T-cell (primary cell): Measurements from ENCODE around the gene HSPA4. TPM values are rescaled to one million over a fixed set of nuclear protein-coding genes. Genes with fewer than 3 reads are reported as not detected.

Source experiments
- ATAC-seq, 4 experiments: fragments of 200-7000 bp in 3 of 4; fragments of 150-1000 bp in 1 of 4; cut with Tn5 transposase; replicated peaks in 1 of 4; 1 replicate in 3 of 4; 2 replicates in 1 of 4; pipeline ENCODE4 v1.10.0; 2021; ENCODE audit warnings: moderate library complexity in 3 of 4, mild to moderate bottlenecking in 2 of 4, moderate number of reproducible peaks in 1 of 4
- CTCF ChIA-PET, 2 donors: fragments of 300-600 bp; sonication (Branson Sonifier 250); formaldehyde crosslinking; loops; one replicate each; lab custom pipeline; 2022; ENCODE audit warnings: antibody characterized with exemption in 2 of 2; lab: Charles Lee
- POLR2A ChIA-PET, 2 donors: fragments of 300-600 bp; sonication (Branson Sonifier 250); formaldehyde crosslinking; loops; one replicate each; lab custom pipeline; 2022; ENCODE audit warnings: antibody characterized with exemption in 2 of 2; lab: Charles Lee
- DNase-seq, 35 experiments: peaks; one replicate each; pipeline versions ENCODE4 v3.0.0 to v3.0.0-alpha.2; 2013 to 2023
- H3K27ac ChIP-seq: one replicate; pipeline ENCODE4 v1.5.1; 2013; ENCODE audit warnings: low read length
- H3K27me3 ChIP-seq, 2 experiments: replicated peaks in 1 of 2; 1 replicate in 1 of 2; 2 replicates in 1 of 2; pipeline versions ENCODE4 v1.6.1 to v1.7.0; 2013; ENCODE audit warnings: low read length in 1 of 2, mixed read lengths in 1 of 2; ENCODE audit not compliant: control insufficient read depth in 2 of 2, insufficient read depth in 2 of 2; ENCODE audit errors: extremely low read depth in 1 of 2
- H3K36me3 ChIP-seq, 2 donors: 1 replicate in 1 of 2; 2 replicates in 1 of 2; pipeline versions ENCODE4 v1.6.1 to v1.7.0; 2013; ENCODE audit warnings: low read length in 1 of 2; ENCODE audit not compliant: control insufficient read depth in 2 of 2, insufficient read depth in 1 of 2; ENCODE audit errors: extremely low read depth in 1 of 2
- H3K4me1 ChIP-seq, 2 experiments: 1 replicate in 1 of 2; 2 replicates in 1 of 2; pipeline versions ENCODE4 v1.6.1 to v1.7.0; 2013; ENCODE audit warnings: low read length in 2 of 2, mixed read lengths in 1 of 2; ENCODE audit not compliant: insufficient read depth in 2 of 2, control insufficient read depth in 1 of 2; ENCODE audit errors: extremely low read depth in 1 of 2
- H3K4me3 ChIP-seq, 2 donors: 1 replicate in 1 of 2; 2 replicates in 1 of 2; pipeline versions ENCODE4 v1.5.1 to v1.7.0; 2013; ENCODE audit warnings: mild to moderate bottlenecking in 2 of 2, low read length in 1 of 2, moderate library complexity in 1 of 2; ENCODE audit not compliant: control insufficient read depth in 1 of 2; ENCODE audit errors: extremely low read depth in 1 of 2
- H3K9me3 ChIP-seq: 2 replicates; pipeline ENCODE4 v1.7.0; 2013
- H3K27ac Mint-ChIP-seq, 2 donors: one replicate each; pipeline ENCODE4 v1.8.0; 2020 to 2021; ENCODE audit warnings: mild to moderate bottlenecking in 2 of 2, mixed read lengths in 2 of 2
- H3K27me3 Mint-ChIP-seq, 2 donors: one replicate each; pipeline ENCODE4 v1.8.0; 2021 to 2022; ENCODE audit warnings: mixed read lengths in 2 of 2
- H3K36me3 Mint-ChIP-seq: one replicate; pipeline ENCODE4 v1.8.0; 2021; ENCODE audit warnings: mixed read lengths
- H3K4me1 Mint-ChIP-seq, 3 donors: one replicate each; pipeline ENCODE4 v1.8.0; 2020 to 2022; ENCODE audit warnings: mixed read lengths in 3 of 3, mild to moderate bottlenecking in 1 of 3
- H3K4me3 Mint-ChIP-seq, 3 donors: one replicate each; pipeline ENCODE4 v1.8.0; 2020 to 2022; ENCODE audit warnings: mild to moderate bottlenecking in 3 of 3, mixed read lengths in 3 of 3, moderate library complexity in 3 of 3
- H3K9me3 Mint-ChIP-seq, 3 donors: one replicate each; pipeline ENCODE4 v1.8.0; 2020 to 2022; ENCODE audit warnings: mixed read lengths in 3 of 3
- WGBS: methylation state at CpG from one replicate; pipeline ENCODE4 v1.1.5; 2013; ENCODE audit warnings: missing lambda C conversion rate; ENCODE audit not compliant: insufficient coverage; 5-methylcytosine and 5-hydroxymethylcytosine counted together
- total RNA-seq, 35 experiments: library from RNA in 6 of 35; stranded (reverse) in 6 of 35; fragments of 120-200 nt in 1 of 35; gene quantifications; one replicate each; pipeline versions ENCODE4 v1.2.1 to v1.2.4 and lab custom pipeline; 2013 to 2026

The HSPA4 gene
- total RNA-seq, 5 donors from 2014 or later (not counting 1 experiment from before 2014, with no cell fraction given): 47.0 to 55.3 (median 48.1) TPM

GRCh38 chr5:133047404-133047803, 4.4 kb upstream of the HSPA4 start:
- Mint-ChIP-seq H3K4me3 (no peak overlapping the region), H3K9me3 (no peaks in the 10 kb centered on the region), H3K36me3 (no peaks in the 10 kb centered on the region), H3K27ac (no peak overlapping the region), H3K4me1 (peaks cover 19 to 24% (median 20%) of the 10 kb centered on the region in 3 donors), H3K27me3 (no peaks in the 10 kb centered on the region)
- DNase-seq (no peak), ATAC-seq (no peak)
- ChIA-PET POLR2A (no interaction called here), CTCF (no interaction called here)
- Histone ChIP-seq H3K27me3 (peaks cover 0 to 3% of the 10 kb centered on the region in 2 experiments), H3K36me3 (no peaks in the 10 kb centered on the region), H3K27ac (no peak overlapping the region), H3K4me3 (no peak overlapping the region), H3K4me1 (peaks cover 11 to 13% of the 10 kb centered on the region in 2 experiments), H3K9me3 (no peaks in the 10 kb centered on the region)
- WGBS: 94% methylated on average over 15 of the region's 19 CpGs

DNA sequence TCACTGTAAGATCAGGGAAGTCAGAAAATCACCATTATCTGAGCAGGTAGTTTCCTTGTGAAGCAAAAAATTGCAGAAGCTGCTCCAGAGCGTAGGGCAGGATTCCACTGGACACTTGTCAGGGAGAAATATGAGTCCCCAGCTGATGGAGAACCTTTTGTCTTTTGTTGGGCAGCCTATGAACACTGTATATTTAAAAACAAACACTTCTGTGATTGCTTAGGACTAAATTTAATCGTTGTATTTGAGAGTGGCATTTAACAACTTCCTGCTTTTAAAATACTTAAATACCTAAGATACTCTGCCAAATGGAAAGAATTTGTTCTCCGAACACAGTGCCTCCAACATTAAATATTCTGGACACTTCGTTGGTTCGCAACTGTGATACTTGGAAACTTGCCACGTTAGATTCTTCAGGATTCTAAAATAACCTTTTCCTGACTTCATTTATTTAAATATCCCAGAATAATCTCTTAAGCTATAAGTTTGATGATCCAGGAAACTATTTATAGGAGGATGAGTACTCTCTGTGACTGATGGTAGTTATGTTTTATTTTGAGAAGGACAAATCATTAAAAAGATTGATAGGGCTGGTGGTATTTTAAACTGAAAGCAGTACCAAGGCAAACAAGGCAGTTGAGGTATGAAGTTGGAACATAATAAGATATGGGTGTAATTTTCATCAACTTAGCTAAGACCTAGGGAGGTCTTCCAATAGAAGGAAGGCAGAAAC, 2.7 kb upstream of the HSPA4 start:
- Mint-ChIP-seq H3K9me3 (no peaks in the 10 kb centered on the region), H3K4me1 (peaks cover 33 to 39% (median 37%) of the 10 kb centered on the region in 3 donors), H3K36me3 (no peaks in the 10 kb centered on the region), H3K4me3 (no peak overlapping the region), H3K27me3 (no peaks in the 10 kb centered on the region), H3K27ac (peak overlapping the region; percentile 29 to 78)
- WGBS: no CpG with 5 or more reads among the region's 6 CpGs
- Histone ChIP-seq H3K4me1 (peaks cover 17 to 30% of the 10 kb centered on the region in 2 experiments), H3K27me3 (peaks cover 0 to 3% of the 10 kb centered on the region in 2 experiments), H3K36me3 (no peaks in the 10 kb centered on the region), H3K27ac (no peak overlapping the region), H3K4me3 (no peak overlapping the region), H3K9me3 (no peaks in the 10 kb centered on the region)
- ChIA-PET POLR2A (no interaction called here), CTCF (no interaction called here)
- no peak for ATAC-seq
- no peak for DNase-seq

GRCh38 chr5:133049726-133050048, 2.1 kb upstream of the HSPA4 start:
- H3K4me1 ChIP-seq: peaks cover 17 to 32% of the 10 kb centered on the region in 2 experiments
- CTCF ChIA-PET: no interaction called here
- H3K27ac ChIP-seq: peak overlapping the region; percentile 100
- peaks cover 0 to 3% of the 10 kb centered on the region in 2 experiments for H3K27me3 ChIP-seq
- H3K36me3 ChIP-seq: no peaks in the 10 kb centered on the region
- ATAC-seq (no peak), DNase-seq (no peak)
- no peaks in the 10 kb centered on the region for H3K9me3 ChIP-seq
- no peak overlapping the region for H3K4me3 ChIP-seq
- H3K4me3 Mint-ChIP-seq: no peak overlapping the region
- no peaks in the 10 kb centered on the region for H3K27me3 Mint-ChIP-seq
- 88% methylated on average over 1 of the region's 1 CpG for WGBS
- POLR2A ChIA-PET: interaction anchor here in 1 of 2 donors (1.7 kb wide), 1 partner anchor 38 kb away, joined by 5 read pairs; no protein-coding TSS in a partner anchor
- peaks cover 38 to 45% (median 41%) of the 10 kb centered on the region in 3 donors for H3K4me1 Mint-ChIP-seq
- no peaks in the 10 kb centered on the region for H3K9me3 Mint-ChIP-seq
- H3K36me3 Mint-ChIP-seq: no peaks in the 10 kb centered on the region
- H3K27ac Mint-ChIP-seq: peak overlapping the region; percentile 29 to 78

DNA sequence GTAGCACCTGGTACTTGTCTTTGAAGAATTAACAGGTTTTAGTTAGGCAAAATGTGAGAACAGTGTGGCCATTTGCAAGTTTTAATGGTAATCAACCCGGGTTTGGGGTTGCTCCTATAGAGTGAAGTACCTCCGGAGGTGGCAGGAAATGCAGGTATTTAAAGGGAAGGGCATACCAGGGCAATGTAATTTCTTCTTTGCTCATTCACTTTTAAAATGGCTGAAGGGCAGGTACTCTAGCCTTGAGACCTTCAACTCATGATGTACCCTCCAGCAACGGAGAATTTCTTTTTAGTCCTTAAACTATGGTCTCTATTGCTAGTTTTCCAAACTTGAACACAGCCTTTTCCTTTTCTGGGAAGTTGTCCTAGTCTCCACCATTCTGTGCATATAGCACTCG, 1.3 kb upstream of the HSPA4 start:
- Histone ChIP-seq H3K9me3 (no peaks in the 10 kb centered on the region), H3K4me1 (peaks cover 20 to 35% of the 10 kb centered on the region in 2 experiments), H3K36me3 (no peaks in the 10 kb centered on the region), H3K4me3 (peak overlapping the region; percentile 79 to 89), H3K27ac (peak overlapping the region; percentile 100), H3K27me3 (peaks cover 0 to 3% of the 10 kb centered on the region in 2 experiments)
- H3K27me3 Mint-ChIP-seq: no peaks in the 10 kb centered on the region
- H3K27ac Mint-ChIP-seq: peak overlapping the region; percentile 98 to 100
- no peaks in the 10 kb centered on the region for H3K9me3 Mint-ChIP-seq
- peak overlapping the region; percentile 95 to 97 (median 96) for H3K4me3 Mint-ChIP-seq
- ATAC-seq (no peak), DNase-seq (peak in 1 of 35 experiments; percentile 23)
- WGBS: 0% methylated on average over 1 of the region's 4 CpGs
- no peaks in the 10 kb centered on the region for H3K36me3 Mint-ChIP-seq
- POLR2A ChIA-PET: interaction anchor here (0.5 to 1.7 kb wide), 4 partner anchors 25 to 1357 kb away, joined by 3 to 5 read pairs (median 4); partner anchors contain the start of gene ZCCHC10 (in 1 of the 2)
- CTCF ChIA-PET: no interaction called here
- peaks cover 46 to 53% (median 50%) of the 10 kb centered on the region in 3 donors for H3K4me1 Mint-ChIP-seq

GRCh38 chr5:133051061-133051541, 712 bp upstream of the HSPA4 start:
- no peak for DNase-seq
- no peaks in the 10 kb centered on the region for H3K9me3 ChIP-seq
- ChIA-PET POLR2A (interaction anchor here (0.5 to 1.7 kb wide), 10 partner anchors 15 to 1358 kb away, joined by 3 to 12 read pairs (median 4); partner anchors contain the start of genes AFF4 (in 1 of the 2), PPP2CA (in 1 of the 2) and ZCCHC10 (in 1 of the 2)), CTCF (no interaction called here)
- H3K4me1 ChIP-seq: peaks cover 20 to 41% of the 10 kb centered on the region in 2 experiments
- WGBS: 0% methylated on average over 7 of the region's 15 CpGs
- no peaks in the 10 kb centered on the region for H3K36me3 ChIP-seq
- peak overlapping the region; percentile 98 to 100 for H3K27ac Mint-ChIP-seq
- peak overlapping the region; percentile 95 to 97 (median 96) for H3K4me3 Mint-ChIP-seq
- H3K9me3 Mint-ChIP-seq: no peaks in the 10 kb centered on the region
- ATAC-seq: no peak
- H3K36me3 Mint-ChIP-seq: no peaks in the 10 kb centered on the region
- peak overlapping the region; percentile 100 for H3K27ac ChIP-seq
- H3K27me3 Mint-ChIP-seq: no peaks in the 10 kb centered on the region
- H3K4me3 ChIP-seq: peak overlapping the region; percentile 79 to 89
- peaks cover 52 to 59% (median 55%) of the 10 kb centered on the region in 3 donors for H3K4me1 Mint-ChIP-seq
- peaks cover 0 to 3% of the 10 kb centered on the region in 2 experiments for H3K27me3 ChIP-seq
